ENCODE data around the gene PFDN4. TPM values are rescaled to one million over a fixed set of nuclear protein-coding genes. Genes with fewer than 3 reads are reported as not detected.

The PFDN4 gene
- polyA plus RNA-seq, 1 of the 3 experiments (the other 2 are of a cell fraction) = 44.0 TPM

GRCh38 chr20:54204481-54204880 lies 3.4 kb upstream of the PFDN4 start (continued):
- TF ChIP-seq POLR2AphosphoS5 (IDR thresholded peaks at IDR 0.05; ENCODE audit: low read depth, low read length) (no peak), CTCF (IDR thresholded peaks at IDR 0.05) (no peak), MXI1 (IDR thresholded peaks at IDR 0.05; ENCODE audit: low read depth, low read length) (no peak)

- no peak for DNase-seq
- H3K9me2 ChIP-seq = no peaks in the 10 kb centered on the region
- peaks cover 2% of the 10 kb centered on the region for H3F3A ChIP-seq (replicated peaks; ENCODE audit: insufficient read depth)
- no peak overlapping the region for H3K9ac ChIP-seq
- WGBS (ENCODE audit: low lambda C conversion rate) = 78% methylated on average over 8 of the region's 8 CpGs
- no peak for TF ChIP-seq GABPA (IDR thresholded peaks at IDR 0.05; ENCODE audit: low read depth)
- H3K4me2 ChIP-seq = no peak overlapping the region
- no peak overlapping the region for H2AFZ ChIP-seq (ENCODE audit: low read depth)
- CTCF ChIA-PET = interaction anchor here (19.4 kb wide), 1 partner anchor 105 kb away, joined by 499 read pairs; no protein-coding TSS in a partner anchor
- POLR2A ChIA-PET = no interaction called here
- H3K27me3 ChIP-seq (ENCODE audit: insufficient read depth) = no peaks in the 10 kb centered on the region
- H3K4me3 ChIP-seq (ENCODE audit: low read depth in 2 of 2, low read length in 1 of 2) = no peak overlapping the region
- H4K20me1 ChIP-seq (ENCODE audit: insufficient read depth) = no peaks in the 10 kb centered on the region; the same call in 1 of the 2 replicates
- no peaks in the 10 kb centered on the region for H3K9me3 ChIP-seq
- H3K79me2 ChIP-seq (ENCODE audit: insufficient read depth) = peaks cover 25% of the 10 kb centered on the region
- H3K27ac ChIP-seq (ENCODE audit: low read depth in 2 of 2, low read length in 1 of 2) = no peak overlapping the region
- H3K36me3 ChIP-seq (replicated peaks in 1 of 2; ENCODE audit: control insufficient read depth in 1 of 2, insufficient read depth in 2 of 2, low read length in 1 of 2) = no peaks in the 10 kb centered on the region
- H3K4me1 ChIP-seq (ENCODE audit: control insufficient read depth in 1 of 2, insufficient read depth in 2 of 2, low read depth in 1 of 2, low read length in 1 of 2) = peaks cover 5 to 9% of the 10 kb centered on the region in 2 experiments; a peak in 2 of 4 replicates
These were observed 2.4 kb upstream of the PFDN4 start for GRCh38 chr20:54205450-54205849.

GRCh38 chr20:54207053-54207742 lies 689 bp upstream of the PFDN4 start:
- peaks cover 0 to 9% of the 10 kb centered on the region in 2 experiments for H3K36me3 ChIP-seq (replicated peaks in 1 of 2; ENCODE audit: control insufficient read depth in 1 of 2, insufficient read depth in 2 of 2, low read length in 1 of 2)
- no peak overlapping the region; a peak in 1 of 4 replicates for H3K27ac ChIP-seq (ENCODE audit: low read depth in 2 of 2, low read length in 1 of 2)
- no peaks in the 10 kb centered on the region for H3K9me3 ChIP-seq
- ChIA-PET POLR2A (interaction anchor here (0.9 kb wide), 1 partner anchor 104 kb away, joined by 3 read pairs; no protein-coding TSS in a partner anchor), CTCF (interaction anchor here (0.6 to 19.4 kb wide), 33 partner anchors 7 to 1971 kb away, joined by 3 to 499 read pairs (median 3); no protein-coding TSS in a partner anchor)
- 0 out of 2 replicates have a peak overlapping the region, but pooled peaks have one; percentile 88 for H3K4me2 ChIP-seq
- WGBS (ENCODE audit: low lambda C conversion rate) = 30% methylated on average over 7 of the region's 7 CpGs
- H3F3A ChIP-seq (replicated peaks; ENCODE audit: insufficient read depth) = peaks cover 2% of the 10 kb centered on the region
- no peaks in the 10 kb centered on the region for H3K9me2 ChIP-seq
- no peak overlapping the region; the same call in 1 of the 2 replicates for H3K9ac ChIP-seq
- peak overlapping the region; percentile 88 to 97; a peak in 3 of 4 replicates for H3K4me3 ChIP-seq (ENCODE audit: low read depth in 2 of 2, low read length in 1 of 2)
- TF ChIP-seq SMC3 (IDR thresholded peaks at IDR 0.05; ENCODE audit: low read depth, low read length) (no peak), EP300 (IDR thresholded peaks at IDR 0.05; ENCODE audit: borderline replicate concordance in 1 of 2, low read depth in 1 of 2, low read length in 1 of 2) (no peak), EZH2phosphoT487 (IDR thresholded peaks at IDR 0.05; ENCODE audit: borderline replicate concordance, low read depth) (no peak), CTCF (IDR thresholded peaks at IDR 0.05) (no peak), USF2 (IDR thresholded peaks at IDR 0.05; ENCODE audit: borderline replicate concordance, low read depth, low read length) (no peak), CHD2 (IDR thresholded peaks at IDR 0.05; ENCODE audit: low read length, partially characterized antibody) (no peak), JUND (IDR thresholded peaks at IDR 0.05) (no peak), RFX5 (IDR thresholded peaks at IDR 0.05; ENCODE audit: low read length) (no peak), GATA2 (CRISPR knock-in tag; IDR thresholded peaks at IDR 0.05) (no peak), TEAD4 (IDR thresholded peaks at IDR 0.05; ENCODE audit: borderline replicate concordance, insufficient read depth) (no peak), POLR2AphosphoS5 (IDR thresholded peaks at IDR 0.05; ENCODE audit: low read depth, low read length) (no peak), MAX (IDR thresholded peaks at IDR 0.05; ENCODE audit: low read depth) (no peak), FOXJ3 (CRISPR knock-in tag; IDR thresholded peaks at IDR 0.05) (no peak), TCF12 (IDR thresholded peaks at IDR 0.05) (no peak), RAD21 (IDR thresholded peaks at IDR 0.05; ENCODE audit: low read length) (no peak), NFIC (IDR thresholded peaks at IDR 0.05; ENCODE audit: borderline replicate concordance) (no peak), ELF1 (IDR thresholded peaks at IDR 0.05) (no peak), RXRA (IDR thresholded peaks at IDR 0.05; ENCODE audit: borderline replicate concordance, low read depth) (no peak)
- H4K20me1 ChIP-seq (ENCODE audit: insufficient read depth) = no peaks in the 10 kb centered on the region; the same call in none of the 2 replicates
- no peaks in the 10 kb centered on the region for H3K27me3 ChIP-seq (ENCODE audit: insufficient read depth)
- H3K79me2 ChIP-seq (ENCODE audit: insufficient read depth) = peaks cover 42% of the 10 kb centered on the region
- peaks cover 5 to 9% of the 10 kb centered on the region in 2 experiments; a peak in 2 of 4 replicates for H3K4me1 ChIP-seq (ENCODE audit: control insufficient read depth in 1 of 2, insufficient read depth in 2 of 2, low read depth in 1 of 2, low read length in 1 of 2)
- DNase-seq = no peak
- peak overlapping the region; percentile 86; the same call in 1 of the 2 replicates for H2AFZ ChIP-seq (ENCODE audit: low read depth)
